GM23338 (cell line): ENCODE results near the gene CBX2. TPM values are rescaled to one million over a fixed set of nuclear protein-coding genes. Genes with fewer than 3 reads are reported as not detected.

Source experiments
- ATAC-seq: fragments of 200-7000 bp; cut with Tn5 transposase; 3 replicates; pipeline ENCODE4 v1.9.1; 2020
- DNase-seq: peaks from one replicate; pipeline ENCODE4 v3.0.0-alpha.2; 2015; ENCODE audit warnings: low spot score
- H2AFZ ChIP-seq: fragments of 200-600 bp; sonication (generic); 2 replicates; pipeline ENCODE4 v1.8.0; 2016; ENCODE audit warnings: antibody characterized with exemption, mild to moderate bottlenecking, moderate library complexity
- H3F3A ChIP-seq: fragments of 200-600 bp; sonication (generic); replicated peaks from 2 replicates; pipeline ENCODE4 v1.8.0; 2017; ENCODE audit warnings: antibody characterized with exemption, mixed run types, low read depth
- H3K27ac ChIP-seq: fragments of 200-600 bp; sonication (generic); 2 replicates; pipeline ENCODE4 v1.6.1; 2016; ENCODE audit warnings: low read depth
- H3K27me3 ChIP-seq: fragments of 200-600 bp; sonication (generic); 2 replicates; pipeline ENCODE4 v1.8.0; 2016; ENCODE audit warnings: mild to moderate bottlenecking, mixed run types, moderate library complexity; ENCODE audit not compliant: insufficient read depth
- H3K36me3 ChIP-seq: fragments of 200-600 bp; sonication (generic); 2 replicates; pipeline ENCODE4 v1.8.0; 2016; ENCODE audit warnings: mild to moderate bottlenecking; ENCODE audit not compliant: insufficient read depth
- H3K4me1 ChIP-seq: fragments of 200-600 bp; sonication (generic); 2 replicates; pipeline ENCODE4 v1.8.0; 2016; ENCODE audit warnings: mild to moderate bottlenecking, moderate library complexity; ENCODE audit not compliant: insufficient read depth
- H3K4me2 ChIP-seq: fragments of 200-600 bp; sonication (generic); 2 replicates; pipeline ENCODE4 v1.7.1; 2017; ENCODE audit warnings: mixed run types
- H3K4me3 ChIP-seq: fragments of 200-600 bp; sonication (generic); 2 replicates; pipeline ENCODE4 v1.6.1; 2016; ENCODE audit warnings: mixed run types
- H3K79me2 ChIP-seq: fragments of 200-600 bp; sonication (generic); replicated peaks from 2 replicates; pipeline ENCODE4 v1.8.0; 2017; ENCODE audit warnings: mild to moderate bottlenecking; ENCODE audit not compliant: insufficient read depth
- H3K9me2 ChIP-seq: fragments of 200-600 bp; sonication (generic); 2 replicates; pipeline ENCODE4 v1.8.0; 2017; ENCODE audit not compliant: insufficient read depth
- H4K20me1 ChIP-seq: fragments of 200-600 bp; sonication (generic); replicated peaks from 2 replicates; pipeline ENCODE4 v1.8.0; 2017; ENCODE audit warnings: mild to moderate bottlenecking; ENCODE audit not compliant: insufficient read depth
- H3K27ac Mint-ChIP-seq: 2 replicates; pipeline ENCODE4 v1.8.0; 2020; ENCODE audit warnings: inconsistent platforms, mild to moderate bottlenecking, moderate library complexity, mixed read lengths
- H3K27me3 Mint-ChIP-seq: 3 replicates; pipeline ENCODE4 v1.8.0; 2022; ENCODE audit warnings: low read depth, mild to moderate bottlenecking, moderate library complexity, mixed read lengths, inconsistent platforms; ENCODE audit not compliant: insufficient read depth, poor library complexity
- H3K36me3 Mint-ChIP-seq: 3 replicates; pipeline ENCODE4 v1.8.0; 2021; ENCODE audit warnings: low read depth, mild to moderate bottlenecking, inconsistent platforms, moderate library complexity, mixed read lengths
- H3K4me1 Mint-ChIP-seq: 3 replicates; pipeline ENCODE4 v1.8.0; 2020; ENCODE audit warnings: mild to moderate bottlenecking, inconsistent platforms, mixed read lengths
- H3K4me3 Mint-ChIP-seq: 3 replicates; pipeline ENCODE4 v1.8.0; 2021; ENCODE audit warnings: moderate library complexity, mild to moderate bottlenecking, inconsistent platforms, mixed read lengths
- H3K9me3 Mint-ChIP-seq: 3 replicates; pipeline ENCODE4 v1.8.0; 2020; ENCODE audit warnings: moderate library complexity, mild to moderate bottlenecking, inconsistent platforms, mixed read lengths
- CREB1 ChIP-seq: fragments of 250-450 bp; sonication (Bioruptor Pico); IDR thresholded peaks from 2 replicates; pipeline ENCODE4 v1.5.0; 2020; ENCODE audit warnings: low read depth, mild to moderate bottlenecking, moderate library complexity
- EZH2 ChIP-seq: fragments of 200-600 bp; sonication (generic); IDR thresholded peaks from one replicate; pipeline ENCODE4 v1.8.0; 2017; ENCODE audit warnings: antibody characterized with exemption, mild to moderate bottlenecking, low read depth; ENCODE audit not compliant: unreplicated experiment
- EZH2phosphoT487 ChIP-seq: fragments of 200-600 bp; sonication (generic); IDR thresholded peaks from one replicate; pipeline ENCODE4 v1.8.1; 2018; ENCODE audit warnings: antibody characterized with exemption; ENCODE audit not compliant: unreplicated experiment
- JUNB ChIP-seq: IDR thresholded peaks from one replicate; pipeline ENCODE4 v1.6.1; 2016; ENCODE audit warnings: antibody characterized with exemption; ENCODE audit not compliant: unreplicated experiment
- NANOG ChIP-seq: IDR thresholded peaks from 2 replicates; pipeline ENCODE4 v1.6.1; 2016; ENCODE audit warnings: antibody characterized with exemption, borderline replicate concordance
- POLR2AphosphoS5 ChIP-seq: IDR thresholded peaks from 2 replicates; pipeline ENCODE4 v1.6.1; 2016; ENCODE audit warnings: antibody characterized with exemption, low read depth
- STAT1 ChIP-seq: IDR thresholded peaks from one replicate; pipeline ENCODE4 v1.6.1; 2016; ENCODE audit warnings: antibody characterized with exemption; ENCODE audit not compliant: unreplicated experiment
- ZNF114 ChIP-seq: fragments of 250-450 bp; sonication (Bioruptor Pico); IDR thresholded peaks from 2 replicates; pipeline ENCODE4 v1.5.0; 2020; ENCODE audit warnings: mild to moderate bottlenecking, moderate library complexity
- ZNF331 ChIP-seq: fragments of 250-450 bp; sonication (Bioruptor Pico); IDR thresholded peaks from 2 replicates; pipeline ENCODE4 v1.5.0; 2020; ENCODE audit warnings: low read depth, mild to moderate bottlenecking, moderate library complexity
- polyA plus RNA-seq: library from polyadenylated mRNA; unstranded; fragments of >200 nt; fragmentation: Nextera tagmentation; extraction: Ambion mirVana; gene quantifications from 2 replicates; pipeline ENCODE4 v1.2.1, GENCODE V29; 2016
- total RNA-seq: library from RNA; depleted of rRNA; stranded (reverse); fragments of >200 nt; shearing (Covaris generic); gene quantifications from 2 replicates; pipeline ENCODE4 v1.2.3, GENCODE V29; 2014
- TF ChIP-seq, protein P1 (sequence below), 2 experiments: fragments of 200-600 bp in 1 of 2; sonication (generic) in 1 of 2; conservative IDR thresholded peaks; 2 replicates each; pipeline versions ENCODE4 v1.5.1 to v1.6.1; 2016 to 2017; ENCODE audit warnings: antibody characterized with exemption in 2 of 2, low read depth in 2 of 2, mild to moderate bottlenecking in 2 of 2, moderate library complexity in 1 of 2
- TF ChIP-seq, protein P2 (sequence below): IDR thresholded peaks from 2 replicates; pipeline ENCODE4 v1.6.1; 2016; ENCODE audit warnings: antibody characterized with exemption
- TF ChIP-seq, protein P3 (sequence below): IDR thresholded peaks from one replicate; pipeline ENCODE4 v1.6.1; 2018; ENCODE audit warnings: antibody characterized with exemption; ENCODE audit not compliant: unreplicated experiment
- TF ChIP-seq, protein P4 (sequence below): fragments of 250-450 bp; sonication (Bioruptor Pico); IDR thresholded peaks from 2 replicates; pipeline ENCODE4 v1.5.0; 2020; ENCODE audit warnings: mild to moderate bottlenecking, moderate library complexity

The CBX2 gene
- total and polyA plus RNA-seq, 2 experiments from 2014 or later = 26.6 to 114 TPM

DNA sequence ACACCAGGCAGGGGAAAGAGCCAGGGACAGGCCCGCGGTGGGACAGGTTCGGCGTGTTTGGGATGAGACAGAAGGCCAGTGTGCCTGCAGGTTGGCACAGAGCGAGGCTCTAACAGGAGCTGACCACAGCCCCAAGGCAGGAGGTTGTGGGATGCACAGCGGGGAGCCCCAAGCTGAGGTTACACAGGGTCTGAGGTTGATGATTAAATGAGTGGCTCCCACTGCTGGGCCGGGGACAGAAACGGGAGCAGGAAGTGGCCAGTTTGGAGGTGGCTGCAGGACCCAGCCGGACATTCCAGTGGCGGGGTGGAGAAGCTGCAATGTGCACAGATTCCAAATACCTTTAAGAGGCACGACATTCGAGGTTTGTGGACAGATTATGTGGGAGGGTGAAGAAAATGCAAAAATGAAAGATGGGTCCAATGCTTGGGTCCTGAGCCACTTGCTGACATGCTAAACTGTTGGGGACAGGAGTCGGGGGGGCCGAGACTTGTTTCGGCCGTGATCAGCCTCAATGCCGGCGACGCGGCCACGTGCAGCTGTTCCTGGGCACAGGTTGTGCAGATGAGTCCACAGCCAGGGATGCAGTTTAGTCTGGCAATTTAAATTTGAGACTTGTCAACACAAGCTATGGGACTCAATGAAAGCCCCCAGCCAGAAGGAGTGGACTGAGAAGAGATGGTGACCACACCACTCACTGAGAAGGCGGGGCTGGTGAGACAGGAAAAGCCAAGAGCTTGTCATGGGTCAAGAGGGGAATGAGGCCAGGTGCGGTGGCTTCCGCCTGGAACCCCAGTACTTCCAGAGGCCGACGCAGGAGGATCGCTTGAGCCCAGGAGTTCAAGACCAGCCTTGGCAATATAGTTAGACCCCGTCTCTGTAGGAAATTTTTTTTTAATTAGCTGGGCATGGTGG lies 38.5 kb upstream of the CBX2 start:
- Histone ChIP-seq H3K27me3 (peaks cover 38% of the 10 kb centered on the region), H3K79me2 (no peaks in the 10 kb centered on the region), H3K9me2 (no peaks in the 10 kb centered on the region), H2AFZ (no peak overlapping the region), H3K4me2 (no peak overlapping the region), H3F3A (no peaks in the 10 kb centered on the region), H3K27ac (no peak overlapping the region), H3K4me3 (no peak overlapping the region), H4K20me1 (no peaks in the 10 kb centered on the region), H3K36me3 (no peaks in the 10 kb centered on the region), H3K4me1 (no peaks in the 10 kb centered on the region)
- TF ChIP-seq, protein P1, sequence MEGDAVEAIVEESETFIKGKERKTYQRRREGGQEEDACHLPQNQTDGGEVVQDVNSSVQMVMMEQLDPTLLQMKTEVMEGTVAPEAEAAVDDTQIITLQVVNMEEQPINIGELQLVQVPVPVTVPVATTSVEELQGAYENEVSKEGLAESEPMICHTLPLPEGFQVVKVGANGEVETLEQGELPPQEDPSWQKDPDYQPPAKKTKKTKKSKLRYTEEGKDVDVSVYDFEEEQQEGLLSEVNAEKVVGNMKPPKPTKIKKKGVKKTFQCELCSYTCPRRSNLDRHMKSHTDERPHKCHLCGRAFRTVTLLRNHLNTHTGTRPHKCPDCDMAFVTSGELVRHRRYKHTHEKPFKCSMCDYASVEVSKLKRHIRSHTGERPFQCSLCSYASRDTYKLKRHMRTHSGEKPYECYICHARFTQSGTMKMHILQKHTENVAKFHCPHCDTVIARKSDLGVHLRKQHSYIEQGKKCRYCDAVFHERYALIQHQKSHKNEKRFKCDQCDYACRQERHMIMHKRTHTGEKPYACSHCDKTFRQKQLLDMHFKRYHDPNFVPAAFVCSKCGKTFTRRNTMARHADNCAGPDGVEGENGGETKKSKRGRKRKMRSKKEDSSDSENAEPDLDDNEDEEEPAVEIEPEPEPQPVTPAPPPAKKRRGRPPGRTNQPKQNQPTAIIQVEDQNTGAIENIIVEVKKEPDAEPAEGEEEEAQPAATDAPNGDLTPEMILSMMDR (conservative IDR thresholded peaks at IDR 0.05; ENCODE audit: low read depth in 2 of 2) = no peak
- TF ChIP-seq ZNF114 (CRISPR knock-in tag) (no peak), POLR2AphosphoS5 (no peak), STAT1 (no peak), CREB1 (CRISPR knock-in tag) (no peak), ZNF331 (CRISPR knock-in tag) (no peak), JUNB (no peak), EZH2 (no peak), EZH2phosphoT487 (no peak), NANOG (no peak)
- TF ChIP-seq, protein P2, sequence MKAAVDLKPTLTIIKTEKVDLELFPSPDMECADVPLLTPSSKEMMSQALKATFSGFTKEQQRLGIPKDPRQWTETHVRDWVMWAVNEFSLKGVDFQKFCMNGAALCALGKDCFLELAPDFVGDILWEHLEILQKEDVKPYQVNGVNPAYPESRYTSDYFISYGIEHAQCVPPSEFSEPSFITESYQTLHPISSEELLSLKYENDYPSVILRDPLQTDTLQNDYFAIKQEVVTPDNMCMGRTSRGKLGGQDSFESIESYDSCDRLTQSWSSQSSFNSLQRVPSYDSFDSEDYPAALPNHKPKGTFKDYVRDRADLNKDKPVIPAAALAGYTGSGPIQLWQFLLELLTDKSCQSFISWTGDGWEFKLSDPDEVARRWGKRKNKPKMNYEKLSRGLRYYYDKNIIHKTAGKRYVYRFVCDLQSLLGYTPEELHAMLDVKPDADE = no peak
- TF ChIP-seq, protein P3, sequence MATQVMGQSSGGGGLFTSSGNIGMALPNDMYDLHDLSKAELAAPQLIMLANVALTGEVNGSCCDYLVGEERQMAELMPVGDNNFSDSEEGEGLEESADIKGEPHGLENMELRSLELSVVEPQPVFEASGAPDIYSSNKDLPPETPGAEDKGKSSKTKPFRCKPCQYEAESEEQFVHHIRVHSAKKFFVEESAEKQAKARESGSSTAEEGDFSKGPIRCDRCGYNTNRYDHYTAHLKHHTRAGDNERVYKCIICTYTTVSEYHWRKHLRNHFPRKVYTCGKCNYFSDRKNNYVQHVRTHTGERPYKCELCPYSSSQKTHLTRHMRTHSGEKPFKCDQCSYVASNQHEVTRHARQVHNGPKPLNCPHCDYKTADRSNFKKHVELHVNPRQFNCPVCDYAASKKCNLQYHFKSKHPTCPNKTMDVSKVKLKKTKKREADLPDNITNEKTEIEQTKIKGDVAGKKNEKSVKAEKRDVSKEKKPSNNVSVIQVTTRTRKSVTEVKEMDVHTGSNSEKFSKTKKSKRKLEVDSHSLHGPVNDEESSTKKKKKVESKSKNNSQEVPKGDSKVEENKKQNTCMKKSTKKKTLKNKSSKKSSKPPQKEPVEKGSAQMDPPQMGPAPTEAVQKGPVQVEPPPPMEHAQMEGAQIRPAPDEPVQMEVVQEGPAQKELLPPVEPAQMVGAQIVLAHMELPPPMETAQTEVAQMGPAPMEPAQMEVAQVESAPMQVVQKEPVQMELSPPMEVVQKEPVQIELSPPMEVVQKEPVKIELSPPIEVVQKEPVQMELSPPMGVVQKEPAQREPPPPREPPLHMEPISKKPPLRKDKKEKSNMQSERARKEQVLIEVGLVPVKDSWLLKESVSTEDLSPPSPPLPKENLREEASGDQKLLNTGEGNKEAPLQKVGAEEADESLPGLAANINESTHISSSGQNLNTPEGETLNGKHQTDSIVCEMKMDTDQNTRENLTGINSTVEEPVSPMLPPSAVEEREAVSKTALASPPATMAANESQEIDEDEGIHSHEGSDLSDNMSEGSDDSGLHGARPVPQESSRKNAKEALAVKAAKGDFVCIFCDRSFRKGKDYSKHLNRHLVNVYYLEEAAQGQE = no peak
- TF ChIP-seq, protein P4, sequence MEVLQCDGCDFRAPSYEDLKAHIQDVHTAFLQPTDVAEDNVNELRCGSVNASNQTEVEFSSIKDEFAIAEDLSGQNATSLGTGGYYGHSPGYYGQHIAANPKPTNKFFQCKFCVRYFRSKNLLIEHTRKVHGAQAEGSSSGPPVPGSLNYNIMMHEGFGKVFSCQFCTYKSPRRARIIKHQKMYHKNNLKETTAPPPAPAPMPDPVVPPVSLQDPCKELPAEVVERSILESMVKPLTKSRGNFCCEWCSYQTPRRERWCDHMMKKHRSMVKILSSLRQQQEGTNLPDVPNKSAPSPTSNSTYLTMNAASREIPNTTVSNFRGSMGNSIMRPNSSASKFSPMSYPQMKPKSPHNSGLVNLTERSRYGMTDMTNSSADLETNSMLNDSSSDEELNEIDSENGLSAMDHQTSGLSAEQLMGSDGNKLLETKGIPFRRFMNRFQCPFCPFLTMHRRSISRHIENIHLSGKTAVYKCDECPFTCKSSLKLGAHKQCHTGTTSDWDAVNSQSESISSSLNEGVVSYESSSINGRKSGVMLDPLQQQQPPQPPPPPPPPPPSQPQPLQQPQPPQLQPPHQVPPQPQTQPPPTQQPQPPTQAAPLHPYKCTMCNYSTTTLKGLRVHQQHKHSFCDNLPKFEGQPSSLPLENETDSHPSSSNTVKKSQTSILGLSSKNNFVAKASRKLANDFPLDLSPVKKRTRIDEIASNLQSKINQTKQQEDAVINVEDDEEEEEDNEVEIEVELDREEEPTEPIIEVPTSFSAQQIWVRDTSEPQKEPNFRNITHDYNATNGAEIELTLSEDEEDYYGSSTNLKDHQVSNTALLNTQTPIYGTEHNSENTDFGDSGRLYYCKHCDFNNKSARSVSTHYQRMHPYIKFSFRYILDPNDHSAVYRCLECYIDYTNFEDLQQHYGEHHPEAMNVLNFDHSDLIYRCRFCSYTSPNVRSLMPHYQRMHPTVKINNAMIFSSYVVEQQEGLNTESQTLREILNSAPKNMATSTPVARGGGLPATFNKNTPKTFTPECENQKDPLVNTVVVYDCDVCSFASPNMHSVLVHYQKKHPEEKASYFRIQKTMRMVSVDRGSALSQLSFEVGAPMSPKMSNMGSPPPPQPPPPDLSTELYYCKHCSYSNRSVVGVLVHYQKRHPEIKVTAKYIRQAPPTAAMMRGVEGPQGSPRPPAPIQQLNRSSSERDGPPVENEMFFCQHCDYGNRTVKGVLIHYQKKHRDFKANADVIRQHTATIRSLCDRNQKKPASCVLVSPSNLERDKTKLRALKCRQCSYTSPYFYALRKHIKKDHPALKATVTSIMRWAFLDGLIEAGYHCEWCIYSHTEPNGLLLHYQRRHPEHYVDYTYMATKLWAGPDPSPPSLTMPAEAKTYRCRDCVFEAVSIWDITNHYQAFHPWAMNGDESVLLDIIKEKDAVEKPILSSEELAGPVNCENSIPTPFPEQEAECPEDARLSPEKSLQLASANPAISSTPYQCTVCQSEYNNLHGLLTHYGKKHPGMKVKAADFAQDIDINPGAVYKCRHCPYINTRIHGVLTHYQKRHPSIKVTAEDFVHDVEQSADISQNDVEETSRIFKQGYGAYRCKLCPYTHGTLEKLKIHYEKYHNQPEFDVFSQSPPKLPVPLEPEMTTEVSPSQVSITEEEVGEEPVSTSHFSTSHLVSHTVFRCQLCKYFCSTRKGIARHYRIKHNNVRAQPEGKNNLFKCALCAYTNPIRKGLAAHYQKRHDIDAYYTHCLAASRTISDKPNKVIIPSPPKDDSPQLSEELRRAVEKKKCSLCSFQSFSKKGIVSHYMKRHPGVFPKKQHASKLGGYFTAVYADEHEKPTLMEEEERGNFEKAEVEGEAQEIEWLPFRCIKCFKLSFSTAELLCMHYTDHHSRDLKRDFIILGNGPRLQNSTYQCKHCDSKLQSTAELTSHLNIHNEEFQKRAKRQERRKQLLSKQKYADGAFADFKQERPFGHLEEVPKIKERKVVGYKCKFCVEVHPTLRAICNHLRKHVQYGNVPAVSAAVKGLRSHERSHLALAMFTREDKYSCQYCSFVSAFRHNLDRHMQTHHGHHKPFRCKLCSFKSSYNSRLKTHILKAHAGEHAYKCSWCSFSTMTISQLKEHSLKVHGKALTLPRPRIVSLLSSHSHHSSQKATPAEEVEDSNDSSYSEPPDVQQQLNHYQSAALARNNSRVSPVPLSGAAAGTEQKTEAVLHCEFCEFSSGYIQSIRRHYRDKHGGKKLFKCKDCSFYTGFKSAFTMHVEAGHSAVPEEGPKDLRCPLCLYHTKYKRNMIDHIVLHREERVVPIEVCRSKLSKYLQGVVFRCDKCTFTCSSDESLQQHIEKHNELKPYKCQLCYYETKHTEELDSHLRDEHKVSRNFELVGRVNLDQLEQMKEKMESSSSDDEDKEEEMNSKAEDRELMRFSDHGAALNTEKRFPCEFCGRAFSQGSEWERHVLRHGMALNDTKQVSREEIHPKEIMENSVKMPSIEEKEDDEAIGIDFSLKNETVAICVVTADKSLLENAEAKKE (CRISPR knock-in tag) = no peak
- H3K27ac Mint-ChIP-seq = no peak overlapping the region
- H3K4me1 Mint-ChIP-seq = peaks cover 3% of the 10 kb centered on the region; the same call in 1 of the 3 replicates
- no peak for ATAC-seq
- no peaks in the 10 kb centered on the region for H3K36me3 Mint-ChIP-seq
- H3K9me3 Mint-ChIP-seq = no peaks in the 10 kb centered on the region
- peaks cover 51% of the 10 kb centered on the region for H3K27me3 Mint-ChIP-seq
- DNase-seq = no peak
- no peak overlapping the region for H3K4me3 Mint-ChIP-seq
